GM23338 (cell line): Measurements from ENCODE around the gene CDCA4. TPM values are rescaled to one million over a fixed set of nuclear protein-coding genes. Genes with fewer than 3 reads are reported as not detected.

ENCODE experiments used
- ATAC-seq: fragments of 200-7000 bp; cut with Tn5 transposase; 3 replicates; pipeline ENCODE4 v1.9.1; 2020
- DNase-seq: peaks from one replicate; pipeline ENCODE4 v3.0.0-alpha.2; 2015; ENCODE audit warnings: low spot score
- H2AFZ ChIP-seq: fragments of 200-600 bp; sonication (generic); 2 replicates; pipeline ENCODE4 v1.8.0; 2016; ENCODE audit warnings: antibody characterized with exemption, mild to moderate bottlenecking, moderate library complexity
- H3F3A ChIP-seq: fragments of 200-600 bp; sonication (generic); replicated peaks from 2 replicates; pipeline ENCODE4 v1.8.0; 2017; ENCODE audit warnings: antibody characterized with exemption, mixed run types, low read depth
- H3K27ac ChIP-seq: fragments of 200-600 bp; sonication (generic); 2 replicates; pipeline ENCODE4 v1.6.1; 2016; ENCODE audit warnings: low read depth
- H3K27me3 ChIP-seq: fragments of 200-600 bp; sonication (generic); 2 replicates; pipeline ENCODE4 v1.8.0; 2016; ENCODE audit warnings: mild to moderate bottlenecking, mixed run types, moderate library complexity; ENCODE audit not compliant: insufficient read depth
- H3K36me3 ChIP-seq: fragments of 200-600 bp; sonication (generic); 2 replicates; pipeline ENCODE4 v1.8.0; 2016; ENCODE audit warnings: mild to moderate bottlenecking; ENCODE audit not compliant: insufficient read depth
- H3K4me1 ChIP-seq: fragments of 200-600 bp; sonication (generic); 2 replicates; pipeline ENCODE4 v1.8.0; 2016; ENCODE audit warnings: mild to moderate bottlenecking, moderate library complexity; ENCODE audit not compliant: insufficient read depth
- H3K4me2 ChIP-seq: fragments of 200-600 bp; sonication (generic); 2 replicates; pipeline ENCODE4 v1.7.1; 2017; ENCODE audit warnings: mixed run types
- H3K4me3 ChIP-seq: fragments of 200-600 bp; sonication (generic); 2 replicates; pipeline ENCODE4 v1.6.1; 2016; ENCODE audit warnings: mixed run types
- H3K79me2 ChIP-seq: fragments of 200-600 bp; sonication (generic); replicated peaks from 2 replicates; pipeline ENCODE4 v1.8.0; 2017; ENCODE audit warnings: mild to moderate bottlenecking; ENCODE audit not compliant: insufficient read depth
- H3K9me2 ChIP-seq: fragments of 200-600 bp; sonication (generic); 2 replicates; pipeline ENCODE4 v1.8.0; 2017; ENCODE audit not compliant: insufficient read depth
- H4K20me1 ChIP-seq: fragments of 200-600 bp; sonication (generic); replicated peaks from 2 replicates; pipeline ENCODE4 v1.8.0; 2017; ENCODE audit warnings: mild to moderate bottlenecking; ENCODE audit not compliant: insufficient read depth
- H3K27ac Mint-ChIP-seq: 2 replicates; pipeline ENCODE4 v1.8.0; 2020; ENCODE audit warnings: inconsistent platforms, mild to moderate bottlenecking, moderate library complexity, mixed read lengths
- H3K27me3 Mint-ChIP-seq: 3 replicates; pipeline ENCODE4 v1.8.0; 2022; ENCODE audit warnings: low read depth, mild to moderate bottlenecking, moderate library complexity, mixed read lengths, inconsistent platforms; ENCODE audit not compliant: insufficient read depth, poor library complexity
- H3K36me3 Mint-ChIP-seq: 3 replicates; pipeline ENCODE4 v1.8.0; 2021; ENCODE audit warnings: low read depth, mild to moderate bottlenecking, inconsistent platforms, moderate library complexity, mixed read lengths
- H3K4me1 Mint-ChIP-seq: 3 replicates; pipeline ENCODE4 v1.8.0; 2020; ENCODE audit warnings: mild to moderate bottlenecking, inconsistent platforms, mixed read lengths
- H3K4me3 Mint-ChIP-seq: 3 replicates; pipeline ENCODE4 v1.8.0; 2021; ENCODE audit warnings: moderate library complexity, mild to moderate bottlenecking, inconsistent platforms, mixed read lengths
- H3K9me3 Mint-ChIP-seq: 3 replicates; pipeline ENCODE4 v1.8.0; 2020; ENCODE audit warnings: moderate library complexity, mild to moderate bottlenecking, inconsistent platforms, mixed read lengths
- CREB1 ChIP-seq: fragments of 250-450 bp; sonication (Bioruptor Pico); IDR thresholded peaks from 2 replicates; pipeline ENCODE4 v1.5.0; 2020; ENCODE audit warnings: low read depth, mild to moderate bottlenecking, moderate library complexity
- EZH2 ChIP-seq: fragments of 200-600 bp; sonication (generic); IDR thresholded peaks from one replicate; pipeline ENCODE4 v1.8.0; 2017; ENCODE audit warnings: antibody characterized with exemption, mild to moderate bottlenecking, low read depth; ENCODE audit not compliant: unreplicated experiment
- EZH2phosphoT487 ChIP-seq: fragments of 200-600 bp; sonication (generic); IDR thresholded peaks from one replicate; pipeline ENCODE4 v1.8.1; 2018; ENCODE audit warnings: antibody characterized with exemption; ENCODE audit not compliant: unreplicated experiment
- STAT1 ChIP-seq: IDR thresholded peaks from one replicate; pipeline ENCODE4 v1.6.1; 2016; ENCODE audit warnings: antibody characterized with exemption; ENCODE audit not compliant: unreplicated experiment
- polyA plus RNA-seq: library from polyadenylated mRNA; unstranded; fragments of >200 nt; fragmentation: Nextera tagmentation; extraction: Ambion mirVana; gene quantifications from 2 replicates; pipeline ENCODE4 v1.2.1, GENCODE V29; 2016
- total RNA-seq: library from RNA; depleted of rRNA; stranded (reverse); fragments of >200 nt; shearing (Covaris generic); gene quantifications from 2 replicates; pipeline ENCODE4 v1.2.3, GENCODE V29; 2014
- TF ChIP-seq, protein P1 (sequence below): fragments of 250-450 bp; sonication (Bioruptor Pico); IDR thresholded peaks from 2 replicates; pipeline ENCODE4 v1.5.0; 2020; ENCODE audit warnings: mild to moderate bottlenecking, moderate library complexity
- TF ChIP-seq, protein P2 (sequence below), 2 experiments: fragments of 200-600 bp in 1 of 2; sonication (generic) in 1 of 2; conservative IDR thresholded peaks; 2 replicates each; pipeline versions ENCODE4 v1.5.1 to v1.6.1; 2016 to 2017; ENCODE audit warnings: antibody characterized with exemption in 2 of 2, low read depth in 2 of 2, mild to moderate bottlenecking in 2 of 2, moderate library complexity in 1 of 2
- TF ChIP-seq, protein P3 (sequence below): IDR thresholded peaks from 2 replicates; pipeline ENCODE4 v1.6.1; 2016; ENCODE audit warnings: antibody characterized with exemption
- TF ChIP-seq, protein P4 (sequence below): IDR thresholded peaks from one replicate; pipeline ENCODE4 v1.6.1; 2018; ENCODE audit warnings: antibody characterized with exemption; ENCODE audit not compliant: unreplicated experiment

The CDCA4 gene
- total and polyA plus RNA-seq, 2 experiments from 2014 or later, result 32.6 to 70.7 TPM

DNA sequence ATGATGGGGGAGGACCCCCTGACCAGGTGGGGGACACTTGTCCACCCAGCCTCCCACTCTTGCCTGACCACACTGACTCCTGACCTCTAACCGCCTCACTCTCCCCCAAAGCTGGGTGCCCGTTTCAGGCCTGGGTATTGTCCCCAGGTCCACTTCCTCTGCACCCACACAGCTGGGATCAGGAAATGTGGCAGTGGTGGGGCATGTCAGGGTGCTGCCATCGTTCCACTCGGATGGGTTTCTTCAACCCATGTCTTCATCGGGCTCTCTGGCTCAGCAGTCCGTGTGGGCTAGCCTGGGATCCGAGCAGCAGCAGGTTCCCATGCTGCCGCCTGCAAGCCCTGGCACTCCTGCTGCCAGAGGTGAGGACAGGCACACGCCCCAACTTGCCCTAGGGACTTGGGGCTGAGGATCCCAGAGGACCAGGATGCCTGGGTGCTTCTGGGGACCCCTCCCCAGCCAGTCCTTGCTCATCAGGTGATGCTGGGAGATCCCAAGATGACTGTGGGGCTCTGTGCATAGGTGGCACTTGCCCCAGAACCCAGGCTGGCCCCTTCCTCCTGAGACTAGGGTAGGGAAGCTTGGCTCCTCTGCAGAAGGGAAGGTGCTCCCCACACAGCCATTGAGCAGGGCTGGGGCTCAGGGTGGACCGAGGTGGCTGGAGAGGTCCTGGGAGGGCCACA is 38.2 kb downstream of the CDCA4 start:
- TF ChIP-seq EZH2, result no peak
- TF ChIP-seq STAT1, result no peak
- TF ChIP-seq EZH2phosphoT487, result no peak
- TF ChIP-seq, protein P1, sequence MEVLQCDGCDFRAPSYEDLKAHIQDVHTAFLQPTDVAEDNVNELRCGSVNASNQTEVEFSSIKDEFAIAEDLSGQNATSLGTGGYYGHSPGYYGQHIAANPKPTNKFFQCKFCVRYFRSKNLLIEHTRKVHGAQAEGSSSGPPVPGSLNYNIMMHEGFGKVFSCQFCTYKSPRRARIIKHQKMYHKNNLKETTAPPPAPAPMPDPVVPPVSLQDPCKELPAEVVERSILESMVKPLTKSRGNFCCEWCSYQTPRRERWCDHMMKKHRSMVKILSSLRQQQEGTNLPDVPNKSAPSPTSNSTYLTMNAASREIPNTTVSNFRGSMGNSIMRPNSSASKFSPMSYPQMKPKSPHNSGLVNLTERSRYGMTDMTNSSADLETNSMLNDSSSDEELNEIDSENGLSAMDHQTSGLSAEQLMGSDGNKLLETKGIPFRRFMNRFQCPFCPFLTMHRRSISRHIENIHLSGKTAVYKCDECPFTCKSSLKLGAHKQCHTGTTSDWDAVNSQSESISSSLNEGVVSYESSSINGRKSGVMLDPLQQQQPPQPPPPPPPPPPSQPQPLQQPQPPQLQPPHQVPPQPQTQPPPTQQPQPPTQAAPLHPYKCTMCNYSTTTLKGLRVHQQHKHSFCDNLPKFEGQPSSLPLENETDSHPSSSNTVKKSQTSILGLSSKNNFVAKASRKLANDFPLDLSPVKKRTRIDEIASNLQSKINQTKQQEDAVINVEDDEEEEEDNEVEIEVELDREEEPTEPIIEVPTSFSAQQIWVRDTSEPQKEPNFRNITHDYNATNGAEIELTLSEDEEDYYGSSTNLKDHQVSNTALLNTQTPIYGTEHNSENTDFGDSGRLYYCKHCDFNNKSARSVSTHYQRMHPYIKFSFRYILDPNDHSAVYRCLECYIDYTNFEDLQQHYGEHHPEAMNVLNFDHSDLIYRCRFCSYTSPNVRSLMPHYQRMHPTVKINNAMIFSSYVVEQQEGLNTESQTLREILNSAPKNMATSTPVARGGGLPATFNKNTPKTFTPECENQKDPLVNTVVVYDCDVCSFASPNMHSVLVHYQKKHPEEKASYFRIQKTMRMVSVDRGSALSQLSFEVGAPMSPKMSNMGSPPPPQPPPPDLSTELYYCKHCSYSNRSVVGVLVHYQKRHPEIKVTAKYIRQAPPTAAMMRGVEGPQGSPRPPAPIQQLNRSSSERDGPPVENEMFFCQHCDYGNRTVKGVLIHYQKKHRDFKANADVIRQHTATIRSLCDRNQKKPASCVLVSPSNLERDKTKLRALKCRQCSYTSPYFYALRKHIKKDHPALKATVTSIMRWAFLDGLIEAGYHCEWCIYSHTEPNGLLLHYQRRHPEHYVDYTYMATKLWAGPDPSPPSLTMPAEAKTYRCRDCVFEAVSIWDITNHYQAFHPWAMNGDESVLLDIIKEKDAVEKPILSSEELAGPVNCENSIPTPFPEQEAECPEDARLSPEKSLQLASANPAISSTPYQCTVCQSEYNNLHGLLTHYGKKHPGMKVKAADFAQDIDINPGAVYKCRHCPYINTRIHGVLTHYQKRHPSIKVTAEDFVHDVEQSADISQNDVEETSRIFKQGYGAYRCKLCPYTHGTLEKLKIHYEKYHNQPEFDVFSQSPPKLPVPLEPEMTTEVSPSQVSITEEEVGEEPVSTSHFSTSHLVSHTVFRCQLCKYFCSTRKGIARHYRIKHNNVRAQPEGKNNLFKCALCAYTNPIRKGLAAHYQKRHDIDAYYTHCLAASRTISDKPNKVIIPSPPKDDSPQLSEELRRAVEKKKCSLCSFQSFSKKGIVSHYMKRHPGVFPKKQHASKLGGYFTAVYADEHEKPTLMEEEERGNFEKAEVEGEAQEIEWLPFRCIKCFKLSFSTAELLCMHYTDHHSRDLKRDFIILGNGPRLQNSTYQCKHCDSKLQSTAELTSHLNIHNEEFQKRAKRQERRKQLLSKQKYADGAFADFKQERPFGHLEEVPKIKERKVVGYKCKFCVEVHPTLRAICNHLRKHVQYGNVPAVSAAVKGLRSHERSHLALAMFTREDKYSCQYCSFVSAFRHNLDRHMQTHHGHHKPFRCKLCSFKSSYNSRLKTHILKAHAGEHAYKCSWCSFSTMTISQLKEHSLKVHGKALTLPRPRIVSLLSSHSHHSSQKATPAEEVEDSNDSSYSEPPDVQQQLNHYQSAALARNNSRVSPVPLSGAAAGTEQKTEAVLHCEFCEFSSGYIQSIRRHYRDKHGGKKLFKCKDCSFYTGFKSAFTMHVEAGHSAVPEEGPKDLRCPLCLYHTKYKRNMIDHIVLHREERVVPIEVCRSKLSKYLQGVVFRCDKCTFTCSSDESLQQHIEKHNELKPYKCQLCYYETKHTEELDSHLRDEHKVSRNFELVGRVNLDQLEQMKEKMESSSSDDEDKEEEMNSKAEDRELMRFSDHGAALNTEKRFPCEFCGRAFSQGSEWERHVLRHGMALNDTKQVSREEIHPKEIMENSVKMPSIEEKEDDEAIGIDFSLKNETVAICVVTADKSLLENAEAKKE (CRISPR knock-in tag), result no peak
- TF ChIP-seq, protein P2, sequence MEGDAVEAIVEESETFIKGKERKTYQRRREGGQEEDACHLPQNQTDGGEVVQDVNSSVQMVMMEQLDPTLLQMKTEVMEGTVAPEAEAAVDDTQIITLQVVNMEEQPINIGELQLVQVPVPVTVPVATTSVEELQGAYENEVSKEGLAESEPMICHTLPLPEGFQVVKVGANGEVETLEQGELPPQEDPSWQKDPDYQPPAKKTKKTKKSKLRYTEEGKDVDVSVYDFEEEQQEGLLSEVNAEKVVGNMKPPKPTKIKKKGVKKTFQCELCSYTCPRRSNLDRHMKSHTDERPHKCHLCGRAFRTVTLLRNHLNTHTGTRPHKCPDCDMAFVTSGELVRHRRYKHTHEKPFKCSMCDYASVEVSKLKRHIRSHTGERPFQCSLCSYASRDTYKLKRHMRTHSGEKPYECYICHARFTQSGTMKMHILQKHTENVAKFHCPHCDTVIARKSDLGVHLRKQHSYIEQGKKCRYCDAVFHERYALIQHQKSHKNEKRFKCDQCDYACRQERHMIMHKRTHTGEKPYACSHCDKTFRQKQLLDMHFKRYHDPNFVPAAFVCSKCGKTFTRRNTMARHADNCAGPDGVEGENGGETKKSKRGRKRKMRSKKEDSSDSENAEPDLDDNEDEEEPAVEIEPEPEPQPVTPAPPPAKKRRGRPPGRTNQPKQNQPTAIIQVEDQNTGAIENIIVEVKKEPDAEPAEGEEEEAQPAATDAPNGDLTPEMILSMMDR (conservative IDR thresholded peaks at IDR 0.05; ENCODE audit: low read depth in 2 of 2), result no peak
- TF ChIP-seq, protein P3, sequence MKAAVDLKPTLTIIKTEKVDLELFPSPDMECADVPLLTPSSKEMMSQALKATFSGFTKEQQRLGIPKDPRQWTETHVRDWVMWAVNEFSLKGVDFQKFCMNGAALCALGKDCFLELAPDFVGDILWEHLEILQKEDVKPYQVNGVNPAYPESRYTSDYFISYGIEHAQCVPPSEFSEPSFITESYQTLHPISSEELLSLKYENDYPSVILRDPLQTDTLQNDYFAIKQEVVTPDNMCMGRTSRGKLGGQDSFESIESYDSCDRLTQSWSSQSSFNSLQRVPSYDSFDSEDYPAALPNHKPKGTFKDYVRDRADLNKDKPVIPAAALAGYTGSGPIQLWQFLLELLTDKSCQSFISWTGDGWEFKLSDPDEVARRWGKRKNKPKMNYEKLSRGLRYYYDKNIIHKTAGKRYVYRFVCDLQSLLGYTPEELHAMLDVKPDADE, result no peak
- TF ChIP-seq, protein P4, sequence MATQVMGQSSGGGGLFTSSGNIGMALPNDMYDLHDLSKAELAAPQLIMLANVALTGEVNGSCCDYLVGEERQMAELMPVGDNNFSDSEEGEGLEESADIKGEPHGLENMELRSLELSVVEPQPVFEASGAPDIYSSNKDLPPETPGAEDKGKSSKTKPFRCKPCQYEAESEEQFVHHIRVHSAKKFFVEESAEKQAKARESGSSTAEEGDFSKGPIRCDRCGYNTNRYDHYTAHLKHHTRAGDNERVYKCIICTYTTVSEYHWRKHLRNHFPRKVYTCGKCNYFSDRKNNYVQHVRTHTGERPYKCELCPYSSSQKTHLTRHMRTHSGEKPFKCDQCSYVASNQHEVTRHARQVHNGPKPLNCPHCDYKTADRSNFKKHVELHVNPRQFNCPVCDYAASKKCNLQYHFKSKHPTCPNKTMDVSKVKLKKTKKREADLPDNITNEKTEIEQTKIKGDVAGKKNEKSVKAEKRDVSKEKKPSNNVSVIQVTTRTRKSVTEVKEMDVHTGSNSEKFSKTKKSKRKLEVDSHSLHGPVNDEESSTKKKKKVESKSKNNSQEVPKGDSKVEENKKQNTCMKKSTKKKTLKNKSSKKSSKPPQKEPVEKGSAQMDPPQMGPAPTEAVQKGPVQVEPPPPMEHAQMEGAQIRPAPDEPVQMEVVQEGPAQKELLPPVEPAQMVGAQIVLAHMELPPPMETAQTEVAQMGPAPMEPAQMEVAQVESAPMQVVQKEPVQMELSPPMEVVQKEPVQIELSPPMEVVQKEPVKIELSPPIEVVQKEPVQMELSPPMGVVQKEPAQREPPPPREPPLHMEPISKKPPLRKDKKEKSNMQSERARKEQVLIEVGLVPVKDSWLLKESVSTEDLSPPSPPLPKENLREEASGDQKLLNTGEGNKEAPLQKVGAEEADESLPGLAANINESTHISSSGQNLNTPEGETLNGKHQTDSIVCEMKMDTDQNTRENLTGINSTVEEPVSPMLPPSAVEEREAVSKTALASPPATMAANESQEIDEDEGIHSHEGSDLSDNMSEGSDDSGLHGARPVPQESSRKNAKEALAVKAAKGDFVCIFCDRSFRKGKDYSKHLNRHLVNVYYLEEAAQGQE, result no peak
- TF ChIP-seq CREB1 (CRISPR knock-in tag), result no peak
- no peak for ATAC-seq
- Mint-ChIP-seq H3K4me1 (peaks cover 5% of the 10 kb centered on the region), H3K27ac (no peak overlapping the region), H3K36me3 (no peaks in the 10 kb centered on the region; the same call in 2 of the 3 replicates), H3K27me3 (peaks cover 16% of the 10 kb centered on the region), H3K4me3 (no peak overlapping the region), H3K9me3 (no peaks in the 10 kb centered on the region; the same call in 2 of the 3 replicates)
- Histone ChIP-seq H4K20me1 (no peaks in the 10 kb centered on the region), H3K27me3 (peaks cover 19% of the 10 kb centered on the region), H3F3A (no peaks in the 10 kb centered on the region), H3K4me2 (no peak overlapping the region), H3K4me1 (peaks cover 4% of the 10 kb centered on the region; the same call in 1 of the 2 replicates), H3K79me2 (no peaks in the 10 kb centered on the region), H3K36me3 (no peaks in the 10 kb centered on the region), H3K27ac (no peak overlapping the region), H2AFZ (no peak overlapping the region), H3K4me3 (no peak overlapping the region), H3K9me2 (no peaks in the 10 kb centered on the region)
- no peak for DNase-seq
